Smooth muscle cell (in vitro differentiated cells): ENCODE measurements around the gene OBSCN. TPM values are rescaled to one million over a fixed set of nuclear protein-coding genes. Genes with fewer than 3 reads are reported as not detected.

ENCODE experiments used
- DNase-seq: peaks from one replicate; lab custom pipeline; 2025; ENCODE audit not compliant: unreplicated experiment; lab: John Stamatoyannopoulos, UW
- H2AFZ ChIP-seq: fragments of 200-600 bp; sonication (generic); 2 replicates; pipeline ENCODE4 v1.6.0; 2016; ENCODE audit warnings: antibody characterized with exemption, low read depth, mild to moderate bottlenecking
- H3F3A ChIP-seq: fragments of 200-600 bp; sonication (generic); 2 replicates; pipeline ENCODE4 v1.6.0; 2017; ENCODE audit warnings: antibody characterized with exemption, low read depth
- H3K27ac ChIP-seq: fragments of 200-600 bp; sonication (generic); 2 replicates; pipeline ENCODE4 v1.5.1; 2016; ENCODE audit warnings: low read depth, mild to moderate bottlenecking
- H3K27me3 ChIP-seq: fragments of 200-600 bp; sonication (generic); 2 replicates; pipeline ENCODE4 v1.6.1; 2016; ENCODE audit warnings: low read depth, mild to moderate bottlenecking
- H3K36me3 ChIP-seq: fragments of 200-600 bp; sonication (generic); 2 replicates; pipeline ENCODE4 v1.5.1; 2016; ENCODE audit warnings: low read depth
- H3K4me1 ChIP-seq: fragments of 200-600 bp; sonication (generic); 2 replicates; pipeline ENCODE4 v1.5.1; 2016; ENCODE audit warnings: low read depth
- H3K4me2 ChIP-seq: fragments of 200-600 bp; sonication (generic); 2 replicates; pipeline ENCODE4 v1.6.0; 2016; ENCODE audit warnings: mild to moderate bottlenecking
- H3K4me3 ChIP-seq: fragments of 200-600 bp; sonication (generic); 2 replicates; pipeline ENCODE4 v1.5.1; 2016; ENCODE audit warnings: mild to moderate bottlenecking
- H3K79me2 ChIP-seq: fragments of 200-600 bp; sonication (generic); 2 replicates; pipeline ENCODE4 v1.6.0; 2016; ENCODE audit warnings: low read depth, mild to moderate bottlenecking
- H3K9ac ChIP-seq: fragments of 200-600 bp; sonication (generic); 2 replicates; pipeline ENCODE4 v1.6.0; 2016; ENCODE audit warnings: low read depth
- H3K9me3 ChIP-seq: fragments of 200-600 bp; sonication (generic); replicated peaks from 2 replicates; pipeline ENCODE4 v1.5.1; 2016; ENCODE audit warnings: low read depth
- H4K20me1 ChIP-seq: fragments of 200-600 bp; sonication (generic); 2 replicates; pipeline ENCODE4 v1.6.0; 2016; ENCODE audit warnings: low read depth
- CTCF ChIP-seq: fragments of 200-600 bp; sonication (generic); IDR thresholded peaks from 2 replicates; pipeline ENCODE4 v1.5.1; 2017; ENCODE audit warnings: borderline replicate concordance, mild to moderate bottlenecking, antibody characterized with exemption; ENCODE audit not compliant: insufficient read depth, poor library complexity, severe bottlenecking
- WGBS: methylation state at CpG from one replicate; pipeline ENCODE4 v1.1.7; 2016; ENCODE audit warnings: low lambda C conversion rate; 5-methylcytosine and 5-hydroxymethylcytosine counted together
- polyA plus RNA-seq: library from polyadenylated mRNA; unstranded; fragments of >200 nt; fragmentation: Nextera tagmentation; extraction: Ambion mirVana; gene quantifications from 2 replicates; pipeline ENCODE4 v1.2.1, GENCODE V29; 2016
- total RNA-seq: library from RNA; depleted of rRNA; stranded (reverse); fragments of >200 nt; gene quantifications from 2 replicates; pipeline ENCODE4 v1.2.3, GENCODE V29; 2014

Gene OBSCN
- total and polyA plus RNA-seq, 2 experiments from 2014 or later: 3.8 to 10.6 TPM

- H4K20me1 ChIP-seq: no peaks in the 10 kb centered on the region
- no peak overlapping the region for H3K4me3 ChIP-seq
- no peaks in the 10 kb centered on the region for H3K9me3 ChIP-seq
- no peaks in the 10 kb centered on the region for H3K79me2 ChIP-seq
- WGBS: 90% methylated on average over 12 of the region's 12 CpGs
- H3K4me2 ChIP-seq: no peak overlapping the region
- H3F3A ChIP-seq: no peaks in the 10 kb centered on the region
- H3K4me1 ChIP-seq: no peaks in the 10 kb centered on the region
- H3K27ac ChIP-seq: no peak overlapping the region
- no peak for DNase-seq
- H2AFZ ChIP-seq: no peak overlapping the region
- no peak for TF ChIP-seq CTCF
- H3K9ac ChIP-seq: no peak overlapping the region
- no peaks in the 10 kb centered on the region for H3K36me3 ChIP-seq
- H3K27me3 ChIP-seq: no peaks in the 10 kb centered on the region
Observed at GRCh38 chr1:228364068-228364705, 156.3 kb downstream of the OBSCN start.

- no peak overlapping the region for H3K9ac ChIP-seq
- WGBS: 91% methylated on average over 19 of the region's 19 CpGs
- H3K36me3 ChIP-seq: no peaks in the 10 kb centered on the region
- H4K20me1 ChIP-seq: no peaks in the 10 kb centered on the region
- no peaks in the 10 kb centered on the region for H3K4me1 ChIP-seq
- no peak overlapping the region for H3K4me3 ChIP-seq
- no peak overlapping the region for H3K4me2 ChIP-seq
- H3K27me3 ChIP-seq: no peaks in the 10 kb centered on the region
- no peaks in the 10 kb centered on the region for H3K9me3 ChIP-seq
- H3K27ac ChIP-seq: no peak overlapping the region
- no peak overlapping the region for H2AFZ ChIP-seq
- no peak for DNase-seq
- no peaks in the 10 kb centered on the region for H3F3A ChIP-seq
- H3K79me2 ChIP-seq: no peaks in the 10 kb centered on the region
- no peak for TF ChIP-seq CTCF
Observed at GRCh38 chr1:228364706-228365213, 156.9 kb downstream of the OBSCN start.

- Histone ChIP-seq H3K4me3 (no peak overlapping the region), H3K9me3 (no peaks in the 10 kb centered on the region), H3K79me2 (no peaks in the 10 kb centered on the region), H3K9ac (no peak overlapping the region), H3K36me3 (no peaks in the 10 kb centered on the region), H2AFZ (no peak overlapping the region), H3K27ac (no peak overlapping the region), H3F3A (no peaks in the 10 kb centered on the region), H3K4me2 (no peak overlapping the region), H3K4me1 (no peaks in the 10 kb centered on the region), H3K27me3 (no peaks in the 10 kb centered on the region), H4K20me1 (no peaks in the 10 kb centered on the region)
- WGBS: 90% methylated on average over 20 of the region's 20 CpGs
- no peak for TF ChIP-seq CTCF
- DNase-seq: no peak
Observed at GRCh38 chr1:228365271-228366061, 157.6 kb downstream of the OBSCN start.
